Endothelial cell of umbilical vein (primary cell): Measurements from ENCODE around the gene PHF2. TPM values are rescaled to one million over a fixed set of nuclear protein-coding genes. Genes with fewer than 3 reads are reported as not detected.

Experiments
- BruUV-seq: library from RNA; stranded (reverse); fragments of 400-500 nt; replicated peaks from 2 replicates; lab custom pipeline; 2021; lab: Mats Ljungman, UMichigan
- CTCF ChIA-PET: fragments of 300-600, 350-600 bp; sonication (Branson Sonifier 250); formaldehyde crosslinking; loops from one replicate; lab custom pipeline; 2021; ENCODE audit warnings: antibody characterized with exemption, inconsistent platforms; lab: Charles Lee
- POLR2A ChIA-PET: fragments of 300-600, 350-600 bp; sonication (Branson Sonifier 250); formaldehyde crosslinking; loops from one replicate; lab custom pipeline; 2021; ENCODE audit warnings: antibody characterized with exemption, inconsistent platforms; lab: Charles Lee
- DNase-seq: peaks from one replicate; pipeline ENCODE4 v3.0.0-alpha.2; 2011; ENCODE audit warnings: low read depth, low spot score
- FAIRE-seq: peaks from 2 replicates; lab custom pipeline; 2011; peaks lifted over from hg19 to GRCh38; lab: Jason Lieb, UNC
- H2AFZ ChIP-seq: 2 replicates; pipeline ENCODE4 v1.6.0; 2012; ENCODE audit warnings: low read depth, low read length, control low read depth, inconsistent platforms
- H3K27ac ChIP-seq: 2 replicates; pipeline ENCODE4 v1.5.1; 2011; ENCODE audit warnings: low read depth, mild to moderate bottlenecking, control low read depth, low read length, moderate library complexity; ENCODE audit not compliant: insufficient read depth
- H3K27me3 ChIP-seq, 2 experiments: 2 replicates each; pipeline versions ENCODE4 v1.6.0 to v1.6.1; 2011; ENCODE audit warnings: low read length in 2 of 2, mixed read lengths in 1 of 2; ENCODE audit not compliant: control insufficient read depth in 2 of 2, insufficient read depth in 2 of 2
- H3K36me3 ChIP-seq, 2 experiments: 2 replicates in 1 of 2; 3 replicates in 1 of 2; pipeline ENCODE4 v1.5.1; 2011; ENCODE audit warnings: low read length in 2 of 2, mild to moderate bottlenecking in 1 of 2, moderate library complexity in 1 of 2; ENCODE audit not compliant: control insufficient read depth in 2 of 2, insufficient read depth in 2 of 2; ENCODE audit errors: extremely low read depth in 1 of 2
- H3K4me1 ChIP-seq: 3 replicates; pipeline ENCODE4 v1.5.1; 2011; ENCODE audit warnings: mild to moderate bottlenecking, low read length; ENCODE audit not compliant: control insufficient read depth, insufficient read depth; ENCODE audit errors: extremely low read depth
- H3K4me2 ChIP-seq: 2 replicates; pipeline ENCODE4 v1.6.1; 2011; ENCODE audit warnings: low read length, control low read depth, mixed read lengths; ENCODE audit not compliant: insufficient read depth
- H3K4me3 ChIP-seq, 3 experiments: fragments of 200-600 bp in 1 of 3; sonication (generic), shearing (Covaris generic) in 1 of 3; replicated peaks in 1 of 3; 2 replicates each; pipeline ENCODE4 v1.5.1; 2011 to 2016; ENCODE audit warnings: control low read depth in 3 of 3, low read length in 3 of 3, mild to moderate bottlenecking in 2 of 3, inconsistent platforms in 1 of 3, low read depth in 1 of 3, moderate library complexity in 1 of 3; ENCODE audit not compliant: insufficient read depth in 1 of 3
- H3K79me2 ChIP-seq: 2 replicates; pipeline ENCODE4 v1.6.0; 2012; ENCODE audit warnings: low read length, inconsistent platforms; ENCODE audit not compliant: control insufficient read depth, insufficient read depth
- H3K9ac ChIP-seq: replicated peaks from 2 replicates; pipeline ENCODE3; 2011; ENCODE audit warnings: low read length, control low read depth; ENCODE audit not compliant: insufficient read depth; ENCODE audit errors: extremely low read depth
- H3K9me1 ChIP-seq: replicated peaks from 3 replicates; pipeline ENCODE4 v1.6.0; 2011; ENCODE audit warnings: mild to moderate bottlenecking, low read length; ENCODE audit not compliant: control insufficient read depth, insufficient read depth; ENCODE audit errors: extremely low read depth
- H3K9me3 ChIP-seq: replicated peaks from 2 replicates; pipeline ENCODE4 v1.5.1; 2012; ENCODE audit warnings: low read length, inconsistent platforms; ENCODE audit not compliant: control insufficient read depth, insufficient read depth
- H4K20me1 ChIP-seq: replicated peaks from 2 replicates; pipeline ENCODE3; 2011; ENCODE audit warnings: mild to moderate bottlenecking, low read length; ENCODE audit not compliant: control insufficient read depth, insufficient read depth; ENCODE audit errors: extremely low read depth
- EZH2 ChIP-seq: IDR thresholded peaks from 2 replicates; pipeline ENCODE4 v1.6.1; 2012; ENCODE audit warnings: borderline replicate concordance, low read depth, mild to moderate bottlenecking, moderate library complexity, low read length, inconsistent platforms; ENCODE audit not compliant: severe bottlenecking
- FOS ChIP-seq: IDR thresholded peaks from 2 replicates; pipeline ENCODE4 v1.6.1; 2011; ENCODE audit warnings: mild to moderate bottlenecking, low read length, moderate library complexity, borderline replicate concordance; ENCODE audit not compliant: insufficient read depth
- GATA2 ChIP-seq: IDR thresholded peaks from 2 replicates; pipeline ENCODE4 v1.7.0; 2011; ENCODE audit warnings: low read depth, mild to moderate bottlenecking, moderate library complexity, mixed read lengths, low read length; ENCODE audit not compliant: insufficient read length, insufficient read depth
- JUN ChIP-seq: IDR thresholded peaks from 2 replicates; pipeline ENCODE4 v1.6.1; 2011; ENCODE audit warnings: borderline replicate concordance, low read depth; ENCODE audit not compliant: insufficient read length, insufficient read depth
- MYC ChIP-seq: IDR thresholded peaks from one replicate; pipeline ENCODE4 v1.6.1; 2011; ENCODE audit warnings: mild to moderate bottlenecking, low read depth, low read length
- POLR2A ChIP-seq: IDR thresholded peaks from 2 replicates; pipeline ENCODE4 v1.6.1; 2012; ENCODE audit warnings: low read depth, mild to moderate bottlenecking, control low read depth, low read length
- POLR2AphosphoS5 ChIP-seq: IDR thresholded peaks from 2 replicates; pipeline ENCODE4 v1.6.1; 2012; ENCODE audit warnings: low read depth, mild to moderate bottlenecking, control low read depth, low read length, moderate library complexity; ENCODE audit not compliant: insufficient read depth
- dilution Hi-C: fragments of 300-500 bp; cut with MboI; formaldehyde crosslinking; loops from one replicate; pipeline ENCODE4 v1.15.0; 2019; ENCODE audit warnings: low sequenced_read_pairs; ENCODE audit not compliant: extremely low pct_ligation_motif_present
- intact Hi-C: fragments of 100-400 bp; cut with micrococcal nuclease; formaldehyde crosslinking; loops from one replicate; pipeline ENCODE4 v1.10.0; 2022
- polyA plus RNA-seq, 4 experiments: library from polyadenylated mRNA; depleted of rRNA in 3 of 4; stranded (reverse) in 3 of 4; unstranded in 1 of 4; fragments of >200 nt; gene quantifications; 2 replicates each; pipeline versions ENCODE4 v1.2.1 to v1.2.3, GENCODE V29; 2011 to 2012; ENCODE audit warnings: missing spikeins in 1 of 4
- total RNA-seq: library from RNA; stranded (reverse); gene quantifications from 2 replicates; pipeline ENCODE4 v1.2.3, GENCODE V29; 2021
- TF ChIP-seq, protein P1 (sequence below), 2 donors: IDR thresholded peaks; 1 replicate in 1 of 2; 2 replicates in 1 of 2; pipeline ENCODE4 v1.5.1; 2011; ENCODE audit warnings: low read length in 2 of 2, mild to moderate bottlenecking in 2 of 2, moderate library complexity in 2 of 2, control low read depth in 1 of 2, inconsistent platforms in 1 of 2, low read depth in 1 of 2; ENCODE audit not compliant: insufficient read depth in 1 of 2; ENCODE audit errors: extremely low read depth in 1 of 2
- TF ChIP-seq, protein P2 (sequence below): IDR thresholded peaks from 2 replicates; pipeline ENCODE4 v1.6.1; 2011; ENCODE audit not compliant: insufficient read depth, insufficient read length

The PHF2 gene
- total and polyA plus RNA-seq, 2 donors (not counting 3 experiments of a cell fraction or from before 2014, with no cell fraction given): 9.8 to 22.5 TPM

GRCh38 chr9:93725382-93725781 is 149.0 kb downstream of the PHF2 start:
- intact Hi-C loops: no loop called here
- CTCF ChIA-PET: no interaction called here
- no peaks in the 10 kb centered on the region for H4K20me1 ChIP-seq
- FAIRE-seq: no peak
- no peak overlapping the region for H3K4me2 ChIP-seq
- no peaks in the 10 kb centered on the region for H3K79me2 ChIP-seq
- TF ChIP-seq, protein P1, sequence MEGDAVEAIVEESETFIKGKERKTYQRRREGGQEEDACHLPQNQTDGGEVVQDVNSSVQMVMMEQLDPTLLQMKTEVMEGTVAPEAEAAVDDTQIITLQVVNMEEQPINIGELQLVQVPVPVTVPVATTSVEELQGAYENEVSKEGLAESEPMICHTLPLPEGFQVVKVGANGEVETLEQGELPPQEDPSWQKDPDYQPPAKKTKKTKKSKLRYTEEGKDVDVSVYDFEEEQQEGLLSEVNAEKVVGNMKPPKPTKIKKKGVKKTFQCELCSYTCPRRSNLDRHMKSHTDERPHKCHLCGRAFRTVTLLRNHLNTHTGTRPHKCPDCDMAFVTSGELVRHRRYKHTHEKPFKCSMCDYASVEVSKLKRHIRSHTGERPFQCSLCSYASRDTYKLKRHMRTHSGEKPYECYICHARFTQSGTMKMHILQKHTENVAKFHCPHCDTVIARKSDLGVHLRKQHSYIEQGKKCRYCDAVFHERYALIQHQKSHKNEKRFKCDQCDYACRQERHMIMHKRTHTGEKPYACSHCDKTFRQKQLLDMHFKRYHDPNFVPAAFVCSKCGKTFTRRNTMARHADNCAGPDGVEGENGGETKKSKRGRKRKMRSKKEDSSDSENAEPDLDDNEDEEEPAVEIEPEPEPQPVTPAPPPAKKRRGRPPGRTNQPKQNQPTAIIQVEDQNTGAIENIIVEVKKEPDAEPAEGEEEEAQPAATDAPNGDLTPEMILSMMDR (IDR thresholded peaks at IDR 0.05; ENCODE audit: extremely low read depth in 1 of 2, insufficient read depth in 1 of 2, low read depth in 1 of 2, low read length in 2 of 2): no peak
- TF ChIP-seq MYC: no peak
- TF ChIP-seq GATA2: no peak
- no peak for TF ChIP-seq POLR2A
- TF ChIP-seq POLR2AphosphoS5: no peak
- no peak for TF ChIP-seq EZH2
- TF ChIP-seq FOS: no peak
- TF ChIP-seq JUN: no peak
- TF ChIP-seq, protein P2, sequence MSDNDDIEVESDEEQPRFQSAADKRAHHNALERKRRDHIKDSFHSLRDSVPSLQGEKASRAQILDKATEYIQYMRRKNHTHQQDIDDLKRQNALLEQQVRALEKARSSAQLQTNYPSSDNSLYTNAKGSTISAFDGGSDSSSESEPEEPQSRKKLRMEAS: no peak
- H3K9me1 ChIP-seq: no peaks in the 10 kb centered on the region
- no peaks in the 10 kb centered on the region for H3K4me1 ChIP-seq
- no peak overlapping the region for H3K27ac ChIP-seq
- BruUV-seq: no TSS peak
- no peak overlapping the region for H3K4me3 ChIP-seq
- DNase-seq: no peak
- H3K9ac ChIP-seq: no peak overlapping the region
- POLR2A ChIA-PET: no interaction called here
- no peak overlapping the region for H2AFZ ChIP-seq
- no peaks in the 10 kb centered on the region for H3K27me3 ChIP-seq
- no peaks in the 10 kb centered on the region for H3K36me3 ChIP-seq
- H3K9me3 ChIP-seq: no peaks in the 10 kb centered on the region
- dilution Hi-C loops: no loop called here
